SU-DHL-6 (cell line): ENCODE data around the gene POT1.

Experiments used
- H2AFZ ChIP-seq: fragments of 200-600 bp; sonication (generic); 2 replicates; pipeline ENCODE4 v1.6.1; 2014; ENCODE audit warnings: low read depth, mild to moderate bottlenecking, moderate library complexity, mixed read lengths, antibody characterized with exemption, low read length; ENCODE audit not compliant: severe bottlenecking
- H3F3A ChIP-seq: fragments of 200-600 bp; shearing (Covaris generic); 2 replicates; pipeline ENCODE4 v1.6.0; 2016; ENCODE audit warnings: antibody characterized with exemption, mild to moderate bottlenecking; ENCODE audit not compliant: insufficient read depth
- H3K27ac ChIP-seq: fragments of 200-600 bp; sonication (generic); 2 replicates; pipeline ENCODE4 v1.5.1; 2016; ENCODE audit warnings: low read depth, mild to moderate bottlenecking, low read length, moderate library complexity, mixed read lengths
- H3K27me3 ChIP-seq: fragments of 200-600 bp; sonication (generic), shearing (Covaris generic); 2 replicates; pipeline ENCODE4 v1.6.0; 2014; ENCODE audit warnings: mild to moderate bottlenecking, low read length
- H3K36me3 ChIP-seq: fragments of 200-600 bp; sonication (generic); 2 replicates; pipeline ENCODE4 v1.6.1; 2014; ENCODE audit warnings: mild to moderate bottlenecking, low read length, mixed read lengths
- H3K4me2 ChIP-seq: fragments of 300-600, 200-600 bp; shearing (Covaris generic), sonication (generic); 2 replicates; pipeline ENCODE4 v1.6.0; 2014; ENCODE audit warnings: low read length, low read depth, mild to moderate bottlenecking; ENCODE audit not compliant: poor library complexity, severe bottlenecking
- H3K4me3 ChIP-seq: fragments of 200-600 bp; sonication (generic); 2 replicates; pipeline ENCODE4 v1.5.1; 2014; ENCODE audit warnings: antibody characterized with exemption, low read length, mild to moderate bottlenecking, mixed read lengths; ENCODE audit not compliant: insufficient read depth, poor library complexity, severe bottlenecking
- H3K79me2 ChIP-seq: fragments of 200-600 bp; sonication (generic); 2 replicates; pipeline ENCODE4 v1.6.1; 2014; ENCODE audit warnings: mild to moderate bottlenecking, low read length, moderate library complexity; ENCODE audit not compliant: insufficient read depth
- H3K9ac ChIP-seq: fragments of 200-600 bp; sonication (generic); 2 replicates; pipeline ENCODE4 v1.7.0; 2014; ENCODE audit warnings: mild to moderate bottlenecking, low read length
- H3K9me2 ChIP-seq: fragments of 200-600 bp; sonication (generic); replicated peaks from 2 replicates; pipeline ENCODE4 v1.6.1; 2014; ENCODE audit warnings: low read length; ENCODE audit not compliant: insufficient read depth
- H3K9me3 ChIP-seq: fragments of 200-600 bp; sonication (generic); 2 replicates; pipeline ENCODE4 v1.6.1; 2014; ENCODE audit warnings: low read length, mixed read lengths; ENCODE audit not compliant: insufficient read depth
- H4K20me1 ChIP-seq: fragments of 200-600 bp; sonication (generic); 2 replicates; pipeline ENCODE4 v1.6.1; 2014; ENCODE audit warnings: low read depth, mild to moderate bottlenecking, antibody characterized with exemption, low read length, moderate library complexity, mixed read lengths
- CTCF ChIP-seq: fragments of 200-600 bp; sonication (generic); IDR thresholded peaks from one replicate; pipeline ENCODE4 v1.5.1; 2017; ENCODE audit warnings: antibody characterized with exemption, mild to moderate bottlenecking, low read length, moderate library complexity; ENCODE audit not compliant: insufficient read depth, poor library complexity, severe bottlenecking
- EZH2phosphoT487 ChIP-seq: fragments of 200-600 bp; sonication (generic), shearing (Covaris generic); conservative IDR thresholded peaks from 2 replicates; pipeline ENCODE4 v1.6.1; 2018; ENCODE audit warnings: mild to moderate bottlenecking, antibody characterized with exemption, low read length, moderate library complexity, mixed read lengths

POT1 gene

GRCh38 chr7:124915242-124915641, 14.4 kb downstream of the POT1 start:
- Histone ChIP-seq H3K4me3 (no peak overlapping the region), H3K36me3 (peaks cover 8% of the 10 kb centered on the region; the same call in 1 of the 2 replicates), H3K4me2 (no peak overlapping the region), H3K79me2 (peaks cover 50% of the 10 kb centered on the region), H3K27me3 (no peaks in the 10 kb centered on the region), H3K27ac (no peak overlapping the region), H3K9me2 (no peaks in the 10 kb centered on the region), H3F3A (no peaks in the 10 kb centered on the region; the same call in 1 of the 2 replicates), H2AFZ (no peak overlapping the region), H3K9me3 (no peaks in the 10 kb centered on the region), H3K9ac (no peak overlapping the region), H4K20me1 (no peaks in the 10 kb centered on the region)
- no peak for TF ChIP-seq CTCF
- TF ChIP-seq EZH2phosphoT487 = no peak

DNA sequence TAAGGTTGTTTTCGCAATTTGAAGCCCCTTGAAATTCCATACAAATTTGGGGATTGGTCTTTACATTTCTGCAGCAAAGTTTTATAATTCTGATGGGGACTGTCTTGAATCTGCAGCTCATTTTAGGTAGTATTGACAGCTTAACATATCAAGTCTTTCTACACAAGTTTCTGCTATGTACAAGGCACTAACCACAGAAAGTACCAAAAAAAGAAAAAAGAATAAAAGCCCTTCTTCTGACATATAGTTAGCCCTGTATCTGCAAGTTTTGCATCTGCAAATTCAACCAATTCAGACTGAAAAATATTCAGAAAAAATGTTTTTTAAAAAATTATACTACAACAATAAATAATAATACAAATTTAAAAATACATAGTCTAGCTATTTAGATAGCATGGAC, 15.3 kb downstream of the POT1 start:
- Histone ChIP-seq H3F3A (no peaks in the 10 kb centered on the region; the same call in 1 of the 2 replicates), H3K27me3 (no peaks in the 10 kb centered on the region), H3K27ac (no peak overlapping the region), H3K4me3 (no peak overlapping the region), H3K9me2 (no peaks in the 10 kb centered on the region), H3K79me2 (peaks cover 46% of the 10 kb centered on the region), H4K20me1 (no peaks in the 10 kb centered on the region), H3K36me3 (peaks cover 8% of the 10 kb centered on the region; the same call in 1 of the 2 replicates), H3K4me2 (no peak overlapping the region), H3K9ac (no peak overlapping the region), H2AFZ (no peak overlapping the region), H3K9me3 (no peaks in the 10 kb centered on the region)
- TF ChIP-seq EZH2phosphoT487 (no peak), CTCF (no peak)

DNA sequence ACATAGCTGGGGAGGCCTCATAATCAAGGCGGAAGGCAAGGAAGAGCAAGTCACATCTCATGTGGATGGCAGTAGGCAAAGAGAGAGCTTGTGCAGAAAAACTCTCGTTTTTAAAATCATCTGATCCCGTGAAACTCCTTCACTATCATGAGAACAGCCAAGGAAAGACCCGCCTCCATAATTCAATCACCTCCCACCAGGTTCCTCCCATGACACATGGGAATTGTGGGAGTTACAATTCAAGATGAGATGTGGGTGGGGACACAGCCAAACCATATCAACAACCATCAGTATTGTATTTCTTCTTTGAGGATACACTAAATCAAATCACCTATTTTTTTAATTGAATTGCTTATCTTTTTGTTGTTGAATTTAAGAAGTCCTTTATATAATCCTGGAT, 16.7 kb downstream of the POT1 start:
- no peaks in the 10 kb centered on the region for H3K27me3 ChIP-seq

DNA sequence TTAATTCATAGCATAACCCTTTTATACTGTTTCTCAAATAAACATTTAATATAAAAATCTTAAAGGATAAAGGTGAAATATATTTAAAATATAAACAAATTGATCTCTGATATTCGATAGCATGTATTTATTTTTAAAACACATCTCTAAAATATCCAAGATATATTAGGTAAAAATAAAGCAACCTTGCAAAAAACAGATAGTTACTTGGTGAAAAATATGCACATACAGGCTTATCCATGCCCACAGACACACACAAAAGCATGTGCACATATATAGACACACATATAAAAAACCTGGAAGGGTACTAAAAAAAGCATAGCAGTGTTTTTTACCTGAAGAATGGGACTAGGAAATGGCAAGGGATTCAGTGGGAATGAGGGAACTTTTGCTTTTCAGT, 19.8 kb downstream of the POT1 start:
- Histone ChIP-seq H3K27me3 (no peaks in the 10 kb centered on the region), H3K79me2 (peaks cover 32% of the 10 kb centered on the region), H3K9me2 (no peaks in the 10 kb centered on the region), H3K4me2 (no peak overlapping the region), H3K36me3 (peaks cover 3% of the 10 kb centered on the region; the same call in 1 of the 2 replicates), H3K4me3 (no peak overlapping the region), H3K9ac (no peak overlapping the region), H3K27ac (no peak overlapping the region), H3F3A (no peaks in the 10 kb centered on the region; the same call in 1 of the 2 replicates), H3K9me3 (no peaks in the 10 kb centered on the region), H4K20me1 (no peaks in the 10 kb centered on the region), H2AFZ (no peak overlapping the region)
- TF ChIP-seq EZH2phosphoT487 (no peak), CTCF (no peak)

More for the DNA sequence above, 16.7 kb downstream of the POT1 start:
- H3K9me3 ChIP-seq = no peaks in the 10 kb centered on the region
- no peak overlapping the region for H3K27ac ChIP-seq
- H3K4me3 ChIP-seq = no peak overlapping the region
- no peak overlapping the region for H3K9ac ChIP-seq
- H3K36me3 ChIP-seq = peaks cover 9% of the 10 kb centered on the region; the same call in 1 of the 2 replicates
- H4K20me1 ChIP-seq = no peaks in the 10 kb centered on the region
- no peak for TF ChIP-seq EZH2phosphoT487
- peaks cover 41% of the 10 kb centered on the region for H3K79me2 ChIP-seq
- no peaks in the 10 kb centered on the region for H3K9me2 ChIP-seq
- no peaks in the 10 kb centered on the region; the same call in 1 of the 2 replicates for H3F3A ChIP-seq
- no peak overlapping the region for H3K4me2 ChIP-seq
- no peak overlapping the region for H2AFZ ChIP-seq
